Testis (tissue), 2 donors: ENCODE measurements around the gene PRDM15.

Source experiments
- POLR2A ChIP-seq: fragments of 450-650 bp; IDR thresholded peaks from one replicate; pipeline ENCODE4 v1.6.1; 2017; ENCODE audit warnings: antibody characterized with exemption, mild to moderate bottlenecking, moderate library complexity
- TF ChIP-seq, protein P1 (sequence below), 3 experiments: fragments of 450-650 bp in 2 of 3; fragments of 200-600 bp in 1 of 3; sonication (generic) in 1 of 3; IDR thresholded peaks; one replicate each; pipeline ENCODE4 v1.5.1; 2016 to 2019; ENCODE audit warnings: antibody characterized with exemption in 3 of 3, mild to moderate bottlenecking in 2 of 3, moderate library complexity in 1 of 3

DNA sequence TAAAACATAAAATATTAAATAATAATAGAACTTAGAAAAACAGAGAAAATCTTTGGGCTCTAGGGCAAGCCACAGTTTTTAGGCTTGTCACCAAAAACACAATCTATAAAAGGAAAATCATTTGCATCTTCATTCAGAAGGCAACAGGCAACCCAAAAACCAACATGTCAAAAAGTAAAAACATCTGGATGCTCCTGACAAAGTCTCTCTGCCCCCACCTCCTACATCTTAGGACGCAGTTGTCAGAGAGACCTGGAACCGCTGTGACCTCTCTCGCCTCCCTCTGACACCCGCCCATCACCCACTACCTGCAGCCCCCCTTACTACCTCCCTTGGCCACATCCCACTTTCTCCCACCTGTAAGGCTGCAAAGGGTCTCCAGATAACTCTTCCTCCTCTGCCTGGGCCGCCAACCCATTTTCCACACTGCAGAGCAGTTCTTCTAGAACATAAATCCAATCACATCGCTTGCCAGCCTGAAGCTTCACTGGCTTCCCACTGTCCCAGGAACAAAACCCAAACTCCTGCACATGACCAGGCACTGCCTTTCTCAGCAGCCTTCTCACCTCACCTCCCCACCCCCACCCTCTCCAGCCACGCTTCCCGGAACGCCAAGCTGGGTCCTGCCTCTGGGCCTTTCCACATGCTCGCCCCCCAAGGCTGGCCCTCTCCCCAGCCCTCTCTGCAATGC, 14.7 kb downstream of the PRDM15 start:
- TF ChIP-seq, protein P1, sequence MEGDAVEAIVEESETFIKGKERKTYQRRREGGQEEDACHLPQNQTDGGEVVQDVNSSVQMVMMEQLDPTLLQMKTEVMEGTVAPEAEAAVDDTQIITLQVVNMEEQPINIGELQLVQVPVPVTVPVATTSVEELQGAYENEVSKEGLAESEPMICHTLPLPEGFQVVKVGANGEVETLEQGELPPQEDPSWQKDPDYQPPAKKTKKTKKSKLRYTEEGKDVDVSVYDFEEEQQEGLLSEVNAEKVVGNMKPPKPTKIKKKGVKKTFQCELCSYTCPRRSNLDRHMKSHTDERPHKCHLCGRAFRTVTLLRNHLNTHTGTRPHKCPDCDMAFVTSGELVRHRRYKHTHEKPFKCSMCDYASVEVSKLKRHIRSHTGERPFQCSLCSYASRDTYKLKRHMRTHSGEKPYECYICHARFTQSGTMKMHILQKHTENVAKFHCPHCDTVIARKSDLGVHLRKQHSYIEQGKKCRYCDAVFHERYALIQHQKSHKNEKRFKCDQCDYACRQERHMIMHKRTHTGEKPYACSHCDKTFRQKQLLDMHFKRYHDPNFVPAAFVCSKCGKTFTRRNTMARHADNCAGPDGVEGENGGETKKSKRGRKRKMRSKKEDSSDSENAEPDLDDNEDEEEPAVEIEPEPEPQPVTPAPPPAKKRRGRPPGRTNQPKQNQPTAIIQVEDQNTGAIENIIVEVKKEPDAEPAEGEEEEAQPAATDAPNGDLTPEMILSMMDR (IDR thresholded peaks at IDR 0.05), result no peak
- no peak for TF ChIP-seq POLR2A
